GM19035 (cell line): ENCODE data around the gene HIRA.

Experiments used
- ATAC-seq: cut with Tn5 transposase; IDR thresholded peaks from one replicate; pipeline ENCODE4 v1.9.1; 2021; ENCODE audit not compliant: unreplicated experiment

HIRA gene

GRCh38 chr22:19358703-19359553 is 72.6 kb downstream of the HIRA start:
- ATAC-seq, result no peak

- no peak for ATAC-seq
These were observed 73.3 kb downstream of the HIRA start for GRCh38 chr22:19358195-19358594.

GRCh38 chr22:19357270-19358105 is 74.0 kb downstream of the HIRA start:
- no peak for ATAC-seq

GRCh38 chr22:19356708-19357269 is 74.7 kb downstream of the HIRA start:
- no peak for ATAC-seq

GRCh38 chr22:19355413-19356157 is 75.9 kb downstream of the HIRA start:
- no peak for ATAC-seq

- no peak for ATAC-seq
These were observed 77.3 kb downstream of the HIRA start for GRCh38 chr22:19354201-19354600.

GRCh38 chr22:19353363-19354131 is 78.0 kb downstream of the HIRA start:
- ATAC-seq, result no peak

GRCh38 chr22:19352766-19353165 is 78.8 kb downstream of the HIRA start:
- no peak for ATAC-seq

GRCh38 chr22:19352217-19352616 is 79.3 kb downstream of the HIRA start:
- ATAC-seq, result no peak

- ATAC-seq, result no peak
These were observed 79.9 kb downstream of the HIRA start for GRCh38 chr22:19351604-19352003.

- ATAC-seq, result no peak
These were observed 80.6 kb downstream of the HIRA start for GRCh38 chr22:19350947-19351346.

GRCh38 chr22:19350476-19350859 is 81.1 kb downstream of the HIRA start:
- ATAC-seq, result no peak

GRCh38 chr22:19349778-19350475 is 81.6 kb downstream of the HIRA start:
- no peak for ATAC-seq

- no peak for ATAC-seq
These were observed 84.8 kb downstream of the HIRA start for GRCh38 chr22:19346677-19347265.

- no peak for ATAC-seq
These were observed 87.1 kb downstream of the HIRA start for GRCh38 chr22:19344420-19344819.

GRCh38 chr22:19343470-19343869 is 88.1 kb downstream of the HIRA start:
- no peak for ATAC-seq

- no peak for ATAC-seq
These were observed 90.0 kb downstream of the HIRA start for GRCh38 chr22:19341500-19341899.

GRCh38 chr22:19337137-19337536 is 94.4 kb downstream of the HIRA start:
- ATAC-seq, result no peak
